Cortex of kidney (tissue), 1 donor: Measurements from ENCODE around the gene SLC25A21.
"Not testable (repeated sequence)": the region's sequence is repeated elsewhere in the genome, so short reads cannot be mapped to it uniquely, and the experiment has no call there.

Experiments
- DNase-seq: peaks from one replicate; lab custom pipeline; 2025; lab: John Stamatoyannopoulos, UW

Gene SLC25A21

DNA sequence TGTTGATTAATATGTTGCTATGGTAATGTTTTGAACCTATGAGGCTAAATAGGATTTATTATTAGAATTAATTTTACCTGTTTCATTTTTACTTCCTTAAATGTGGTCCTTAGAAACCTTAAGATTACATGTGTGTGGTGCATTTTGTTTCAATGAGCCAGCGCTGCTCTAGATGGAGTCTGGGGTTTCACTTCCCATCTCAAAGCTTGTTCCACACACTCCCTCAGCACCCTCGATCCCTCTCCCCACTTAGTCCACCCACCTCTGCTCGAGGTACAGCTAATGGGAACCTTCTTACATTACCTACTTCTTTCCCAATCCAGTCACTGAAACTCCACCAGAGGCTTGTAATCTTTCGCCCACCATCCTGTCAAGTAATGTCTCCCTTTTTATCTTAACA is 305.5 kb downstream of the SLC25A21 start:
- no peak for DNase-seq

DNA sequence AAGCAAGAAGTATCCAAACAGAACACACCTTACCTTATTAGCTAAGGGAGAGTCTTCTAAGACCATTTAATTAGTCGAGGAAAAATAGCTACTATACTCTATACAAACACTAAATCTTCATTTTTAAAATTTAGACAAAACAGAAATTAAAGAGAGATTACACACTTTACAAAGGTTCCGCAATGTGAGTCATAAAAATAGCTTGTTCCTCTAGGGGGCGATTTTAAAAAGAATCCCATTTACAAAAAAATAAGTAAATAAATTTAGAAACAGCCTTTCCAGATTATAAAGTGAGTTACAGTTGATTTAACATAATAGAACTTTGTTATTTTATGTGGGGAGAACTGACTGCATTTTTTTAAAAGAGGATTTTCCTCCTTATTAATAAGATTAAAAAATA is 309.1 kb downstream of the SLC25A21 start:
- no peak for DNase-seq

DNA sequence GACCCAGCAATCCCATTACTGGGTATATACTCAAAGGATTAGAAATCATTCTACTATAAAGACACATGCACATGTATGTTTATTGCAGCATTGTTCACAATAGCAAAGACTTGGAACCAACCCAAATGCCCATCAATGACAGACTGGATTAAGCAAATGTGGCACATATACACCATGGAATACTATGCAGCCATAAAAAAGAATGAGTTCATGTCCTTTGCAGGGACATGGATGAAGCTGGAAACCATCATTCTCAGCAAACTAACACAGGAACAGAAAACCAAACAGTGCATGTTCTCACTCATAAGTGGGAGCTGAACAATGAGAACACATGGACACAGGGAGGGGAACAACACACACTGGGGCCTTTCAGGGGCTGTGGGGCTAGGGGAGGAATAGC is 310.2 kb downstream of the SLC25A21 start:
- DNase-seq = not testable (repeated sequence)

- DNase-seq = no peak
Measured at GRCh38 chr14:36860831-36861230, 311.6 kb downstream of the SLC25A21 start.

GRCh38 chr14:36859119-36859518 is 313.3 kb downstream of the SLC25A21 start:
- DNase-seq = no peak

GRCh38 chr14:36857842-36858445 is 314.5 kb downstream of the SLC25A21 start:
- no peak for DNase-seq

- no peak for DNase-seq
Measured at GRCh38 chr14:36857136-36857535, 315.3 kb downstream of the SLC25A21 start.

DNA sequence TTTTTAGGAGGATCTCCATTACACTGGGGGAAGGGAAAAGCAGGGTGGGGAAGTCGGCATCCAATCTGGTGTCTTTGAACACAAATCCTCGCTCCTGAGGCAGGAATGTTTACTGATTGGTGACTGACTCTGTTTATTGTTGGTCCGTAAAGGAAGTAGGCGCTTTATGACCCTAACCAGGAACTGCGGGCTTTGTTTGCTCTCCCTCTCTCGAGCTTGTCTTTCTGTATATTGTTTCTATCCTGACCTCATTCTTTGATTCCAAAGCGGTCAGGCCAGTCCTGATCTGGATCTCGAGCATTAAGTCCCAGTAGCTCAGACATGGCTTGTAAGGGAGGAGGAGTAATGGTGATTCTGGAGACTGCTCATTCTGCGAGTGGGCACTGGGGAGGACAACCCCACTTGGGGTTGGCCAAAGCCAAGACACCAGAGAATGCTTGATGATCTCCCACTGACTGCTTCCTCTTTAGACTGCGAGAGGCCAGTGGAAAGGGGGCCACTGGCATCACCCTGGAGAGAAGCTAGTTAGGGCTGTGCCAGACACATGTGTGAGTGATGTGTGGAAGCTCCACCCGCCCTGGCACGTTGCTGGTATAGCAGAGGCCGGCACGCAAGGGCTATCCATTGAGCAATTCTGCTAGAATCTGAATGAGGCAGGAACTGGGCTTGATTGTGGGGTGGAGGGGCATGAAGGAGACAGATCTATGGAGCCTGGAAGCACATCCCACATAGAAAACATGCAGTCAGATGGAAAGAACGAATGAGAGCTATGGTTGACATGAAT is 316.1 kb downstream of the SLC25A21 start:
- no peak for DNase-seq

GRCh38 chr14:36855396-36855795 is 317.0 kb downstream of the SLC25A21 start:
- no peak for DNase-seq

DNA sequence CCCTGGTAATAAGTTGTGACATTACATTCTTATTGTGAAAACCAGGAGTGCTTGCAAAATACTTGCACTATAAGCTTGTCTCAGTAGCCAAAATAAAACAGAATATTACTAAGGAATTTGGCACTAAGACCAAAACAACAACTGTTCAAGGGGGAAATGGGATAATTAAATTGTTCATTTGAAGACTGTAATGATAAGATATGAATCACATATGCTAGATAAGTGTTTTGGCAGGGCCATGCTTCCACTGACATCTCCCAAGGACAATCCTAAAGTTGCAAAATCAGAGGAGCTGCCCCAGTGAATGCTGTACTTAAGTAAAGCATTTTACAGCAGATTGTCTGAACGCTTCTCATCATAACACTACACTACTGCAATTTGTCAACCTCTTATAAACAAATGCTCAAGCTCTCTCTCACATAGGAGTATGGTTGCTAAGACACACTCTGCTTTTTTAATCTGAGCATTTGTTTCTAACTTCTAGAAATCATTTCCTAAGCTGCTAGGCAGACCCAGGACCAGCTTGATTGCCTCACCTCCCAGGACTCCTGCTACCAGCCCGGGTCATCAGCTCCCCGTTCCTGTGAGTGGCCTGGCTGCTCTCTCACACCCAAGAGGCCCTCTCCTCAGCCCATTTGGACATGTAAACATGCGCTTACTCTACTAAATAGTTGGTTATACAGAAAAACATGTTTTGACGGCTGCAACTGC is 319.3 kb downstream of the SLC25A21 start:
- no peak for DNase-seq

GRCh38 chr14:36848213-36848612 is 324.2 kb downstream of the SLC25A21 start:
- no peak for DNase-seq

DNA sequence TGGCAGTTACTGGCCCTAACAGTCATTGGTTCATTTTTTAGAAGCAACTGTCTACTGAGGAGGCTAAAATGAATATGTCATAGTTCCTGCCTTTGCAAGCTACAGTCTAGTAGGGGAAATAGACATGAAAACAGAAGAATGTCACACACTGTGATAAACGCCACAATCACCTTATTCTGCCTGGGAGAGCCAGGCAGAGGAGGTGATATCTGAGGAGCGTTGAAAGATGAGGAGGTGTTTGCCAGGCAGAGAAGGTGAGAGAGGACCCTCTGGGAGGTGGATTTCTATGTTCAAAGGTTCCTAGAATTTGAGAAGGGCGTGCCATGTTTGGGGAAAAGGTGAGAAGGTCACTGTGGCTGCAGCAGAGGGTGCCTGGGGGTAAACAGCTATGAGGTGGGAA is 325.0 kb downstream of the SLC25A21 start:
- DNase-seq = no peak

GRCh38 chr14:36845356-36846012 is 326.9 kb downstream of the SLC25A21 start:
- no peak for DNase-seq

DNA sequence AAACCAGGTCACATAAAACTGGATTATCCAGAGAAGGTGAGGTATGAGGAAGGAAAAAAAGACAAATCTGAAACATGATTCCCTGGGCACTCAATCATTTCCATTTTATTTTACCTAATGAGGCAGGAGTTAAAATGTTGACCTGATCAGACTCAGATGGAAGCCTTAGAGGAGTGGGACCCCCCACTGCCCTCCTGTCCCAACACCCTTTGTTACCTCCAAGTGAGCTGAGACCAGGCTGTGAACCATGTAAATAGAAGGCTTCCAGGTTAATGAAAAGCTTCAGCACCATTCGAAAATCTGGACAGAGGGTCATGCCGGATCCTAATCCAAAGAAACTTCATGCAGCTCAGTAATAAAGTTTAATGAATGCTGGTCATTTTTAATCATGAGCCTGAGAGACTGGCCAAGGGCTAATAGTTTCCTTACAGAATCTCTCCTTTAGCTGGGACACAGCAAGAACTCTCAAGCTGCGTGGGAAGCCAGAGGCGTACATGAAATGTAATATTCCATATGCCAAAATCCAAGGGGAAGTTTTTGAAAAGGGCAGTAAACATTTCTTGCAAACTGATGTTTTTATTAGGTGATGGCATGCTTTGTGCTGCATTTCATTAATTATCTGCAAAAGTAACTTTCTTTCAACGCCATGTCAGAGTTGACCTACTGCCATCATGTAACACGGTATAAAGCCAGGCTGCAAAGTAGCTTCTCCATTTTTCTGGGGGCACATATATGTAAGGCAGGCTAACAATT is 327.8 kb downstream of the SLC25A21 start:
- no peak for DNase-seq

- no peak for DNase-seq
Measured at GRCh38 chr14:36843410-36843809, 329.0 kb downstream of the SLC25A21 start.

- DNase-seq = no peak
Measured at GRCh38 chr14:36835128-36835527, 337.3 kb downstream of the SLC25A21 start.

GRCh38 chr14:36834293-36834692 is 338.1 kb downstream of the SLC25A21 start:
- no peak for DNase-seq

- DNase-seq = no peak
Measured at GRCh38 chr14:36829547-36829946, 342.9 kb downstream of the SLC25A21 start.

DNA sequence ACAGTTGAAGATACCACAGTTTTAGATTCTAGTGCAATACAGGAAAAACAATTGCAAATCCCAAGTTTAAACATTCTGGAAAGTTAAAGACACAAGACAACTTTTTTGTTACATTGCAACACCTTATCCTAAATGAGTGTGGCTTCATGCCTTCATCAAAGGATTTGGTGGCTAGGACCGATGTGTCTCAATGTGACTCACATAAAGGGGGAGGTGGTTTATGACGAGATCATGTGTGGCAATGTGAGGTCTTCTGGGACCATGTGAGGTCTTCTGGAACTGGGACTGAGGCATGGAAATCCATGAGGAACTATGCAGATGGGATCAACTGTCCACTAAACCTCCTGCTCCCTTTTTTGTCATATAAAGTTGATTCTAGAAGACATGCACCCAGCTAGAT is 344.5 kb downstream of the SLC25A21 start:
- DNase-seq = no peak

DNA sequence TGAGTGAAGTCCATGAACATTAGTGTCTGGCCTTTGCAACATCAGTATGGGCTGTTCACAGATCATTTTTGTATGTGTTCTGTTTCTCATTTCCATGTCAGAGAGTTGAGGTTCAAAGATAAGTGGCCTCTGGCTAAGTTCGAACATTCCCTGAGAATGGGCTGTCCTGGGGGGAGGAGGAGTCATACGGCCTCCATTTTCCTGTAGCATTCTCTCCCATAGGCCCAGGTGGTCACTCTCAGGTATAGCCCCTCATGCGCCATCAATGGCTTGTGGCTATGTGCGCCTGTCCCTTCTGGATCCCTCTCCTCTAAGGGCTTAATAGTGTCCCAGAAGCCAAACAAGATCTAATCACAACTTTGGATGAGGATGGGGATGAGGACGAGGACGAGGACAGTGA is 345.8 kb downstream of the SLC25A21 start:
- DNase-seq = no peak

DNA sequence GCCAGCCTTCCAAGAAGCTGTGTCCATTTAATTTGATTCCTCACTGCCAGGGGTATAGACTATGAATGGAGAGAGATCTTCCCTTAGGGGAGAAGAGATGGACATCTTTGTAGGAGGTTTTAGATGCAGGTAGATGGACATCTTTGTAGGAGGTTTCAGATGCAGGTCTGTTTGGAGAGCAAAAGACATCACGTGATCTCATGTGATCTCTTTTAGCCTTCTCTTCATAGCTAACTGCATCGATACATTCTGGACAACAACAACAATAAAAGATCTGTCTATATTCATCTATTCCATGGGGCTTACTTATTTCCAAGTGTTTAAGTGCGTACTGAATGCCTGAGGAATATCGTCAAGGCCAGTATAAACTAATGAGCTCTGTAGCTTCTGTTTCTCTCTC is 347.6 kb downstream of the SLC25A21 start:
- DNase-seq = no peak

GRCh38 chr14:36823651-36824050 is 348.8 kb downstream of the SLC25A21 start:
- DNase-seq = no peak
